Esophagus mucosa (tissue), 1 donor: ENCODE measurements around the gene TMEM150B. TPM values are rescaled to one million over a fixed set of nuclear protein-coding genes. Genes with fewer than 3 reads are reported as not detected.
A peak's percentile ranks its signal among the peaks of the same experiment; 100 is the strongest.

Experiments
- ATAC-seq: fragments of 200-7000 bp; cut with Tn5 transposase; one replicate; pipeline ENCODE4 v1.9.1; 2020
- total RNA-seq: library from RNA; stranded (reverse); gene quantifications from one replicate; pipeline ENCODE4 v1.2.4, GENCODE V29; 2023
- donor health status: DM: yes; HTN: yes; CAD: no.

The TMEM150B gene
- total RNA-seq, 1 donor from 2014 or later: not detected

DNA sequence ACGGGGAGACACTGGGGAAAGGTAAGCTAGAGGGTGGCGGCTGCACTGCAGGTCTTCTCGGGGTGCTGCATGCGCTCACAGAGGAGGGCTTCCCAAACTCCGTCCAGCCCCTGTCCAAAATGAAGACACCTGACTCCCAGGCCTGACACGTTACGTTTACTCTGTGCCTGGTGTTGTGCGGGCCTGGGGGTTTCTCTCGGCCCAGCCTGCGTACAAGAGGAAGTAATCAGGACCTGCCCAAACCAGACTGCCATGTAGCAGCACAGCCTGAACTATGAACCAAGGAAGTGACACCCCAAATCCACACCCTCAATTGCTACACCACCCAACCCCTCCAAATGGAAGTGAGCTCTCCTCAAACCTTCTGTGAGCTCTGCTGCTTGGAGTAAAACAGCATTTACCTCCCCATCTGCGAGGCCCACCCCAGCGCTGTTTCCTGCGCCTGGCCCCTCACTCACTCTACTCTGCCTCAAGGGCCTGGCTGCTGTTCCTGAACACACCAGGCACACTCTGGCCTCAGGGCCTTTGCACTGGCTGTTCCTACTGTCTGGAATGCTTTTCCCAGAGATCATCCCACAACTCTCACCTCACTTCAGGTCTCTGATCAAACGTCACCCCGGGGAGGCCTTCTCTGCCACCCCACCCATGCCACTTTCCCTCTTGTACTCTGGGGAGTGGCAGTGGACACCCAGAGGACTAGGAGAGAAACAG, 48.3 kb downstream of the TMEM150B start:
- ATAC-seq: peak; percentile 16

DNA sequence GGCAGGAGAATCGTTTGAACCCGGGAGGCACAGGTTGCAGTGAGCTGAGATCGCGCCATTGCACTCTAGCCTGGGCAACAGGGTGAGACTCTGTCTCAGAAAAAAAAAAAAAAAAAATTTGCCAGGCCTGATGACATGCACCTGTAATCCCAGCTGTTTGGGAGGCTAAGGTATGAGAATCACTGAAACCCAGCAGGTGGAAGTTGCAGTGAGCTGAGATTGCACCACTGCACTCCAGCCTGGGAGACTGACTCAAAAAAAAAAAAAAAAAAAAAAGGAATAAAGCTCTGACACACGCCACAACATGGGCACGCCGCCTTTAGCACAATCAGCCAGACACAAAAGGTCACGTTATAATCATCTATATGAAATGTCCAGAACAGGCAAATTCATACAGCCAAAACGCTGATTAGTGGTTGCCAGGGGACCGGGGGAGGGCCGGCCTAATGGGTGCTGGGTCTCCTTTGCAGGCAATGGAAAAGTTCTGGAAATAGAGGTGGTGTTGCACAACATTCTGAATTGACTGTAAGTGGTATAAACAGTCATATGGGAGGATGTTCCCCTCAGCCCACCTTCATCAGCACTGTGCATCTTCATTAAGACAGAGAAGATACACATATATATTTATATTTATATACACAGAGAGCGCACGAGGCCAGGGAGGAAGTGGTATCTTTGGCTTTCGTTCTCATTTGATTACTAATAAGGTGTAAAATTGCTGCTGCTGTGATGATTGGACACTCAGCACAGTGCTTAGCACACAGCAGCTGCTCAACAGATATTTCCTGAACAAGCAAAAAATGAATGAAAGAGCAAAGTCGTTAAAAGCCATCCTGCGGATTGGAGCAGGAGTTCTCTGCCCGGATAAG, 49.1 kb downstream of the TMEM150B start:
- ATAC-seq: no peak

DNA sequence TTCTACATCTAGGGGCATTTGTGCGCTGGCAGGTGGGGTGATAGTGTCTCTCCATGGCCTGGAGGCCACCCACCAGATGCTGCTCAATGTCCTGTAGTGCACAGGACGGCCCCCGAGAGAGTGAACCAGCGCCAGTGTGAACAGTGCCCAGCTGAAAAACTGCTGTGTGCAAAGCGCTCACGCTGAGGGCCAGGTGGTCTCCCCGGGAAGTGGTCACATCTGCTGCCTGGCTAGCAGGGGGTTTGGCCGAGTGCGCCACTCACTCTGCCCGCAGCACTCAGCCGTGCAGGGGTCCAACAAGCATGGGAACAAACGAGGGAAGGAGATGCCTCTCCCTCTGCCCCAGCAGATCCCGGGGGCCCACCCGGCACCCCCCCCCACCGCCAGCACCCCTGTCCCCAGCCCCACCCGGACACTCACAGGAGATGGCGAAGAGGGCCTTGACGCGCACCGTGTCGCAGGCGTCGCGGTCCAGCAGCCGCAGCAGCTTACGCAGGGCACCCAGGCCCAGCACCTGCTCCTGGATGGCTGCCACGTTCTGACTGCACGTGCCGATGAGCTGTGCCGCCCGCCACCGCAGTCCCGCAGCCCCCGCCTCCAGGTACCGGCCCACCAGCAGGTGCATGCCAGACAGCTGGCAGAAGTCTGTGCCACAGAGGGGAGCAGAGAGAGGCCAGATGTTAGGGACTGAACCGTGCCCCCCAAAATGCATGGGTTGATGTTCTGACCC, 51.0 kb downstream of the TMEM150B start:
- no peak for ATAC-seq

DNA sequence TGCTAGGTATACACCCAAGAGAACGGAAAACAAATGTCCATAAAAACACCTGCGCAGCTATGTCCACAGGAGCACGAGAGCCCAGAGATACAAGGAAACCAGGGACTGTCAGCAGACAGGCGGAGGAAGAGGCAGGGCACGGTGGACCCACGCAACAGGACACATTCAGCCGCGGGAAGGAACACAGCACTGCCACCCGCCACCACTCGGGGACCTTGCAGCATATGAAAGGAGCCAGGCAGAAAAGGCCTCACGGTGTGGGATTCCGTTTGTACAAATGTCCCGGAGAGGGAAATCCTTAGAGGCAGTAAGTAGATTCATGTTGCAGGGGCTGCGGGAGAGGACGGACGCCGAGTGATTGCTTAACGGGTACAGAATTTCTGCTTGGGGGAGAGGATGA, 53.0 kb downstream of the TMEM150B start:
- no peak for ATAC-seq

DNA sequence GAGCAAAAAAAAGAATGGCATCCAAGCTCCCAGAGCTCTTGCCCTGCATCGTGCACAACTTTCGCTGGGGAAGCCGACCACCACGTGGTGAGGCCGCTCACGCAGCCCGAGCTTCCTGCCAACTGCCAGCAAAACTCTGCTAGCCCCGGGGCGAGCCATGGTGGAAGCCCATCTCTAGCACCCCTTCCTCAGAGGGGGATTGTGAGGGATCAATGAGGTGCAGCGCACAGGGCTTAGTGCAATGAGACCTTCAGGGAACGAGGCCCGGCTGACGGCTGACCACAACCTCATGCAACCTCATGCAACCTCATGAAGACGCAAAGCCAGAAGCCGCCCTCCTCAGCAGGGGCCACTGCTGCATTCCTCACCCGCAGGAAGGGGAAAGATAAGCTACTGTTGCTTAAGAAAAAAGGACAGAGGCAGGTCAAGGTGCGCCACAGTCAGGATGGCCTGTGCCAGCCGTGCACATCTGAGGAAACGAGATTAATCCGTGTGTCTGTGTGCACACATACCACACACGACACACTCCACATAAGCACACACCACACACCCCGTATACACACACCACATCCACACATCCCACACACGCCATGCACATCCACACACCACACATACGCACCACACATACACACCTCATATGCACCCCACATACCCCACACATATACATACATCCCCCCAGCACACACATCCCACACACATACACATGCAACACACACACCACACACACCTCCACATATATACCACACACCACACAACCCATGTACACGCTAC, 54.8 kb downstream of the TMEM150B start:
- ATAC-seq: peak; percentile 24

DNA sequence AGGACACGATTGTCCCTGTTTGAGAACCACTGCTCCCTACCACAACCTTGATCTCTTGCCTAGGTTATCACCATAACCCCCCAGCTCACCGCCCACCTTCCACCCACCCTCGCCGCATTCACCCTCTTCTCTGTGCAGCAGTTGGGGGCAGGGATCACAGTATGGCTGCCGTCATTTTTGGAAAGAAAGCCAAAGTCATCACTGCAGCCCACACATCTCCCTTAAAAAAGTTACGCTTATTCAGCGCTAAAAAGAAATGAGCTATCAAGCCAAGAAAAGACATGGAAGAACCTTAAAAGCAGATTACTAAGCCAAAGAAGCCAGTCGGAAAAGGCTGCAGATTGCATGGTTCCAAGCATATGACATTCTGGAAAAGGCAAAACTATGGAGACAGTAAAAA, 55.8 kb downstream of the TMEM150B start:
- no peak for ATAC-seq

DNA sequence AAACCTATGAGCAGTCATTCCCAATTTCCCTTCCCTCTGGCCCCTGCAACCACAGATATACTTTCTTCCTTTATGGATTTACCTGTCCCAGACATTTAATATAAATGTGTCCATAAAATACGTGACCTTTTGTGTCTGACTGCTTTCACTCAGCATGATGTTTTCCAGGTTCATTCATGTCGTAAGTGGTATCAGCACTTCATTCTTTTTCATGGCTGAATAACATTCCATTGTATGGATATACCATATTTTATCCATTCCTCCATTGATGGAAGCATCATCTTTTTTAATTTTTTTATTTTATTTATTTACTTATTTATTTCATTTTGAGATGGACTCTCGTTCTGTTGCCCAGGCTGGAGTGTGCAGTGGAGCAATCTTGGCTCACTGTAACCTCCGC, 58.3 kb downstream of the TMEM150B start:
- ATAC-seq: no peak

DNA sequence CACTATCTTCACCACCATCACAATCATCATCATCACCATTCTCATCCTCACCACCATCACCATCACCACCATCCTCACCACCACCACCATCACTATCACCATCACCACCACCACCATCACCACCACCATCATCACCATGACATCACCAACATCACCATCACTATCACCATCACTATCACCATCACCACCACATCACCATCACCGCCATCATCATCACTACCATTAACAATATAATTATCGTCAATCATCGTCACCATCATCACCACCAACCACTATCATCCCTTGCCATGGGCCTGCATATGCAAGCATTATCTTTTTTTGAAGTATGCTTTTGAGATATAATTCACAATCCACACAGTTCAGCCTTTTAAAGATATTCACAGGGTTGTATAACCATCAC, 58.7 kb downstream of the TMEM150B start:
- no peak for ATAC-seq

DNA sequence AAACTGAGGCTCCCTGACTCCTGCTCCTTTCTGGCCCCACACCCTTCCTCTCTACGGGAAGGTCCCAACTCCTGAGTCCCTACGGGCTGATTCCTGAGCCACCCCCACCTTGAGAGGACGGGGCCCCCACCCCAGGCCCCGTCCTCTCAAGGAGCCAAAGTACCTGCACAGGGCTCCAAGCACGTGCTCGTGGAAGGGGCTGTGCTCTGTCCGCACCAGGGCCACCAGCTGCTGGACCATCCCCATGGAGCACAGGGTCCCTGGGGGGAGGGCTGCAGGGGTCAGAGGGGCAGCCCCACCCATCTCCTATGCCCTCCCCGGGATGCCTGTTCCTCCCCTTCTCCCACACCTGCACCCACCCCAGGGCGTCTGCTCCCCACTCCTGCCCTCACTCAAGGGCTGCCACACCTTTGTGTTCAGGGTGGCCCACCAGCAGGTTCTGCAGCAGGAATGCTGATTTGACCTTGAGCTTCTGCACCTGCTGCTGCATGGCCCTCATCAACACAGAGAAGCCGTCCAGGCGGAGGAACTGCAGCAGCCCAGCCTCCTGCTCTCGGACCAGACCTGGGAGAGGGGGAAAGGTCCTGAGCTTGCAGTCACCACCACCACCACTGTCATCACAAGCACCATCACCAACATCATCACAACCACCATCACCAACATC, 59.3 kb downstream of the TMEM150B start:
- ATAC-seq: no peak

DNA sequence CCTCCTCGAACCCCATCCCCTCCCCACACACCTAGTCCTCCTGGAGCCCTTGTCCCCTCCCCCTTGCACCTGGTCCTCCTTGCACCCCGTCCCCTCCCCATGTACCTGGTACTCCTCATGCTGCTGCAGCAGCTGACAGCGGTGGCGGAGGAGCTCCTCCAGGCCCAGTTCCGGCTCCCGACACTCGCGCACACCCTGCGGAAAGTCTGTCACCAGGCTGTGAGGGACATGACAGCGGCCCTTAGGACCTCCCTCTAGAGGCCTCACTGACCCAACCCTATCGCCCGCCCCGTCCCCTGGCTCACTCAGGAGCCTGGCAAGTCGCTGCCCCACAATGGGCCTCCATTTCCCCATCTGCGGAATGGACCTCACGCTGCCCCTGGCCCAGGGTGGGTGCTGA, 60.0 kb downstream of the TMEM150B start:
- peak; percentile 9 for ATAC-seq

DNA sequence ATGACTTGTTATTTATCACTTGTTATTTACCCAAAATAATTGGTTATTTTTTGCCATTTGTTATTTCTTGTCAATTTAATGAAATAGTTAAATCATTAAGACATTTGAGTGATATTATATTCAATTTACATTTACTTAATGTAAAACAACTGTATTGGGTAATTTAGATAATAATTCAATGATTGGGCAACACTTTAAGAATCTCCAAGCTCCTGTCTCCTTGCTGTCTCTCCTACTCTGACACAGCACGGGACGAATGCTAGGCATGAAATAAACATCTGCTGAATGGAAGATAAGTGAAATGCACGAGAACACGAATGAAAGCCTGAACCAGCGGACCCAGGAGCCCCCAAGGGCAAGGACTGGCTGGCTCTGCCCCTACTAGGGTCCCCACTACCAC, 60.6 kb downstream of the TMEM150B start:
- no peak for ATAC-seq

Other genes starting within 250 kb of the TMEM150B start
- 199 TPM for gene EPS8L1, start 249.5 kb downstream of the TMEM150B start, total RNA-seq
- 33.3 TPM for gene PPP1R12C, start 207.7 kb downstream of the TMEM150B start, total RNA-seq
- gene TNNT1, start 176.1 kb downstream of the TMEM150B start, total RNA-seq: 9.4 TPM
- not detected for gene TNNI3, start 167.6 kb downstream of the TMEM150B start, total RNA-seq
- gene DNAAF3, start 158.7 kb downstream of the TMEM150B start, total RNA-seq: 1.9 TPM
- not detected for gene SYT5, start 145.1 kb downstream of the TMEM150B start, total RNA-seq
- 3.6 TPM for gene PTPRH, start 115.8 kb downstream of the TMEM150B start, total RNA-seq
- gene TMEM86B, start 96.6 kb downstream of the TMEM150B start, total RNA-seq: 1.8 TPM
- gene PPP6R1, start 66.3 kb downstream of the TMEM150B start, total RNA-seq: 47.4 TPM
- 31.2 TPM for gene HSPBP1, start 45.2 kb downstream of the TMEM150B start, total RNA-seq
- 0.28 TPM for gene BRSK1, start 41.3 kb downstream of the TMEM150B start, total RNA-seq
- 4.4 TPM for gene KMT5C, start 14.5 kb upstream of the TMEM150B start, total RNA-seq
- gene COX6B2, start 29.4 kb upstream of the TMEM150B start, total RNA-seq: 0.56 TPM
- not detected for gene GARIN5B, start 37.9 kb upstream of the TMEM150B start, total RNA-seq
- 0.24 TPM for gene IL11, start 45.1 kb upstream of the TMEM150B start, total RNA-seq
- not detected for gene TMEM190, start 51.5 kb upstream of the TMEM150B start, total RNA-seq
- 25.6 TPM for gene TMEM238, start 59.0 kb upstream of the TMEM150B start, total RNA-seq
- gene RPL28, start 60.6 kb upstream of the TMEM150B start, total RNA-seq: 1,895 TPM
- 76.4 TPM for gene UBE2S, start 82.4 kb upstream of the TMEM150B start, total RNA-seq
- not detected for gene SHISA7, start 118.0 kb upstream of the TMEM150B start, total RNA-seq
- gene ISOC2, start 136.3 kb upstream of the TMEM150B start, total RNA-seq: 41.9 TPM
- not detected for gene C19orf85, start 139.4 kb upstream of the TMEM150B start, total RNA-seq
- 3.7 TPM for gene ZNF628, start 151.3 kb upstream of the TMEM150B start, total RNA-seq
- 7.5 TPM for gene NAT14, start 159.8 kb upstream of the TMEM150B start, total RNA-seq
- 0.24 TPM for gene SSC5D, start 163.1 kb upstream of the TMEM150B start, total RNA-seq
- gene SBK2, start 211.8 kb upstream of the TMEM150B start, total RNA-seq: not detected
- gene SBK3, start 220.2 kb upstream of the TMEM150B start, total RNA-seq: 0.80 TPM